GM12865 (cell line): Measurements from ENCODE around the gene PLAGL2.

Experiments used
- DNase-seq: peaks from one replicate; pipeline ENCODE4 v3.0.0; 2010; ENCODE audit warnings: low read depth
- H3K4me3 ChIP-seq: 2 replicates; pipeline ENCODE4 v1.5.1; 2011; ENCODE audit warnings: mild to moderate bottlenecking, low read depth, low read length, control low read depth
- CTCF ChIP-seq: IDR thresholded peaks from 2 replicates; pipeline ENCODE4 v1.5.1; 2011; ENCODE audit warnings: low read length, control low read depth, low read depth, inconsistent platforms; ENCODE audit not compliant: insufficient read depth; ENCODE audit errors: missing control alignments

Gene PLAGL2

GRCh38 chr20:32226391-32226790 is 18.8 kb upstream of the PLAGL2 start:
- no peak for DNase-seq
- TF ChIP-seq CTCF, result no peak
- no peak overlapping the region for H3K4me3 ChIP-seq

GRCh38 chr20:32224463-32224862 is 16.9 kb upstream of the PLAGL2 start:
- TF ChIP-seq CTCF, result no peak
- no peak overlapping the region for H3K4me3 ChIP-seq
- DNase-seq, result no peak

- no peak overlapping the region for H3K4me3 ChIP-seq
- TF ChIP-seq CTCF, result no peak
Observed at GRCh38 chr20:32218156-32218900, 10.8 kb upstream of the PLAGL2 start.

GRCh38 chr20:32216179-32217142 is 8.9 kb upstream of the PLAGL2 start:
- no peak overlapping the region for H3K4me3 ChIP-seq
- DNase-seq, result no peak
- TF ChIP-seq CTCF, result no peak

More at GRCh38 chr20:32218156-32218900, 10.8 kb upstream of the PLAGL2 start:
- DNase-seq, result no peak

- DNase-seq, result no peak
- no peak overlapping the region for H3K4me3 ChIP-seq
- no peak for TF ChIP-seq CTCF
Observed at GRCh38 chr20:32215729-32216128, 8.2 kb upstream of the PLAGL2 start.

GRCh38 chr20:32215147-32215546 is 7.6 kb upstream of the PLAGL2 start:
- H3K4me3 ChIP-seq, result no peak overlapping the region
- no peak for TF ChIP-seq CTCF
- no peak for DNase-seq
